Stimulated activated CD8-positive, alpha-beta memory T cell treated with anti-CD3 and anti-CD28 coated beads, Interleukin-15, amount 100 ng/mL, for 4 hours (primary cell): ENCODE results near the gene PAX5.

ENCODE experiments used
- DNase-seq, 2 donors: peaks; one replicate each; pipeline ENCODE4 v3.0.0-alpha.2; 2020; ENCODE audit warnings: low read depth in 2 of 2

PAX5 gene

DNA sequence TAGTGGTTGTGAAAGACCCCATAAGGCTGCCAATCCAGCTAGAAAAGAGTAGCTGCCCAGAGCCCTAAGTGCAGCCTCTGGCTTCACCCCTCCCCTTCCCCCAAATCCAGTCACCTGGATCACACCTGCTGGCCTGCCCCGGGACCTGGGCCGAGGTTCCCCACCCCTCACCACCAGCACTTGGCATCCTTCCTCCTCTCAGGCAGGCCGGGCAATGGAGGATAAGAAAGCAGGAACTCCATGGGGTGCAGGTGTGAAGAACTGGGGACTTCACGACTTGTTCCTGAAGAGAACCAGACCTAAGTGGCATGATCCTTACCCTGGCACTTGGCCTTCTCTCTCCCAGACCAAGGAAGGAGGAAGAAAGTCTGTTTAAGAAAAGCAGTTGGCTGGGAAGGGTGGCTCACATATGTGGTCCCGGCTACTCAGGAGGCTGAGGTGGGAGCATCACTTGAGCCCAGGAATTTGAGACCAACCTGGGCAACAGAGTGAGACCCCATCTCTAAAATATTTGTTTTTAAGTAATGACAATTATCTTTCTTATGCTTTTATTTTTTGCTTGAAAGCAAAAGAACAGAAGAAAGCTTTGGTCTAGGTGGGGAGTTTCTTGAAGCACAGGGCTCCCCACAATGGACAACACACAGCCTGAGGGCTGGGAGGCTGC is 131.1 kb downstream of the PAX5 start:
- no peak for DNase-seq

DNA sequence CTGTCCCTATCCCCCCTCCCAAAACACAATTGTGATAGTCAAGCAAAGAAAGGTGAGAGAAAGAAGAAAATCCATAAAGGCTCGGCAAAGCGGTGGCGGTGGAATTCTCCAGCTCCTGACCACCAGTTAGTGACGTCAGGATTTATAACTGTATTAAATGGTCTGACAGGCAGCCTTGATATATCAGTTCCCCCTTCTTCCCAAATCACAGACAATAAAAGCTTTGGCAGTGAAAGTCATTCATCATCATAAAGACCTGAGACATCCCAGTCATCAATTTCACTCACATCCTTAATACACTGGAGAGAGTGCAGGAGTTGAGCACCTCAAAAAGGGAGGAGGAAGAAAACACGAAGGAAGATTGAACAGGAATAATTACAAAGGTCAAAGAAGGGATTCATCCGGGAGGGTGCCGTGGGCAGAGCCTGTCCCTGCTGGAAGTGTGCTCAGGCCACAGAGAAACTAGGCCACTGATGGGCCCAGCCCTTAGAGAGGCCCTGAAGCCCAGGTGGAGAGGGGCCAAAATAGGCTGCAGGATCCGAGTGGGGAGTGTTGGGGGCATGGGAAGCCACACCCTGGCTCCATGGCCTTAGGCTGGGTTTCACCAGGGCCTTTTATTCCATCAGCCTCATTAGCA is 131.9 kb downstream of the PAX5 start:
- no peak for DNase-seq

DNA sequence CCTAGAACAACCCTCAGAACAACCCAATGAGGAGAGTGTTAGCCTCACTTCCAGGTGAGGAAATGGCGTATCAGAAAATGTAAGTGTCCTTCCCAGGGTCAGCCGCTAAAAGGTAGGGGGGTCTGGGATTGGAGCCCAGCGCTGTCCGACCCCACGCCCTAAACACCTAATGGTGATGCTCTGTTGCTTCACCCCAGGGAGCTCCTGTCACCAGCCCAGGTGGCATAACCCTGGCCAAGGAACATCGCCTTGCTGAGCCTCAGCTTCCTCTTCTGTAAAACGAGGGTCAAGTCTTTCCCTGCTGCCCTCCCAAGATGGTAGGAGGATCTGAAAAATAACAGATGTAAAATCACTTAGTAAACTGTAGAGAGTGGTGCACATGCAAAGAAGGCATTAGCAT is 132.5 kb downstream of the PAX5 start:
- no peak for DNase-seq

- DNase-seq = no peak
These were observed 133.2 kb downstream of the PAX5 start for GRCh38 chr9:36900856-36901220.

DNA sequence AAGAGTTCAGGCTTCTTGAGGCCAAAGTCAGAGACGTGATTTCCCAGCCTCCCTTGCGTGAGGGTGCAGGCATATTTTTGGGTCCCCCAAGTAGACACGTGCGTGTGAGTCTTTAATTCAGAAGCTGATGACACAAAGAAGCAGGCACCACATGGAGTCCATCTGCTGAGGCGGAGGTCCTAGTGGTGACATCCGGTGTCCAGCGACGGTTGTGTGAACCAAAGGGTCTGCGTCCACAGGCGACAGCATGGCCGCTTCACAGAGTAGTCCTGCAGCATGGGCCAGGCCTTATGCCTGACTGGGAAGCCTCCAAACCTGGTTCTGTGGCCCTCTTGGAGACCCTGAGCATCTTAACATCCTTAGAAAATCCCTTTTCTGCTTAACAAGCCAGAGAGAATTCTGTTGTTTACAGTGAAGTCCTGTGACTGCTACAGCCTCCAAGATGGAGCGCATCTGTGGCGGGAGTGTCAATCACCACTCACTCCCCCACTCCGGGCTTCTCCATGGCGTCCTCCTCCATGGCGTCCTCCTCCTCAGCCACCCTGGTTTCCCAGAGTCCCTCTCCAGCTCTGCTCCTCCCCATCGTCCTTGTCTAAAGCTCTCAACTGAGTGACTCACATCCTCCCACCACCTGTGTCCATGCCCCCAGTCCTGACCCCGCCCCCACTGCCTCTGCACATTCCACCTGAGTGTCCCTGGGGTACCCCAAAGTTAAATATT is 133.8 kb downstream of the PAX5 start:
- DNase-seq = no peak

- no peak for DNase-seq
These were observed 134.7 kb downstream of the PAX5 start for GRCh38 chr9:36899406-36899805.

DNA sequence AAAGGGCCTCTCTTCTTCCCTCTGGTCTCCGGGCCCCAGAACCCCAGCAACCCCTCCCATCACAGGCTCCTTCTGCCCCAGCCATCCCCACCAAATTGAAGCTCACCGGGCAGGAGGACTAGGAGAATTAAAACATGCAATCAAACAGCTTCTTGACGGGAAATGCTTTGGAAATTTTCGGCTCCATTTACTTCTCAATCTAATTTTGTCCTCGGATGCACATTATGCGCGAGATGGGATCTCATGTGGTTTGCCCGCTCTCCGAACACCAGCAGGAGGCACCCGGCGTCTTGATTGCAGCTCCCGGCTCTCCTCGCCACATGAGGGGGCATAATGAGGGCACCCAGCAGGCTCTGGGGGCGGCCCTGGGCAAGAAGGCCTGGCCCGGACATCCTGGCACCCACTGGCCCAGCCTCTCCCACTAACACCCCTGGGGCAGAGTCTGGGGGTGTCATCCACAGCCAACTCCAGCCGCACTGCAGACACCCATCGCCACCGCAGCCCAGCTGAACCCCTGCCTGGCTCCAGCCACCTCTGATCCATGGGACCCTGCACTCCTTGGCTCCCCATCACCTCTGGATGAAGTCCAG is 135.5 kb downstream of the PAX5 start:
- DNase-seq = no peak

- DNase-seq = no peak
These were observed 136.6 kb downstream of the PAX5 start for GRCh38 chr9:36897478-36897877.

GRCh38 chr9:36897019-36897418 is 137.0 kb downstream of the PAX5 start:
- DNase-seq = no peak

DNA sequence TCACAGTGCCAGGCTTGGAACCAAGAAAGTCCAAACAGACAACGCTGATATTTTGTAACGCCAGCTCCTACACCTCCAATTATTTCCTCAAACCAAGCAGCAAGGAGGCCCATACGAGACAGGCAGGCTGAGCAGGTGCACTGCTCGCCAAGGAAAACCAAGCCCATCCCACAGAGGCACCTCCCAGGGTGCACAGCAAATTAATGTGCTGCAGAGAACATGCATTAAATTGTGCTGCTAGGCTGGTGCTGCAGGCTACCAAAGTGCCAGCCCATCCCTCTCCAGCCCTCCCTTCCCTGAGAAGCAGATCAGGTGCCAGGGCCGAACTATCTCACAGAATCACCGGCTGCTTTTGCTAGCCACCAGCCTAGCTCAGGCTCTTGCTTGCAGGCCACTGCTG is 137.8 kb downstream of the PAX5 start:
- DNase-seq = no peak

DNA sequence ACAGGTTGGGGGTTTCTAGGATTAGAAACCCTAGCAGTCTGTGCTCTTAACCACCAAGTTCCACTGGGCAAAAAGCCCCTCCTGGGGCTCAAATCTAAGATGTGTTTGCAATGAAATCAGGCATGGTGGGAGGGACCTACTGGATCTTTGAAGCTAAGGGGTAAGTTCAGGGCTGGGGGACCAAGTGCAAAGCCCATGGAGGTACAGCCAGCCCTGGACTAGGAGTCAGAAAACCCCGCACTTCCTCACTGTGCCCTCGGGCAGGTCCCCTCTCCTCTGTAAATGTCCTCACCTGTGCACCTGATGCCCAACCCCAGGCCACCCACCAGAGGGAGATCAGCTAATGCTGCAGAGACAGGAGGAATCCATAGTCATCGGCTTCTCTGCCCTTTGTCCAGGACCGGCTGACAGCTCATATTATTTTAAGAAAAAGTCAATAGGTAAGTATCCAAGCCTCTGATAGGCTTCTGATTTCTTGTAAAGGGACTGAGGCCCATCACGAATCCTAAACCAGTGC is 138.3 kb downstream of the PAX5 start:
- no peak for DNase-seq

DNA sequence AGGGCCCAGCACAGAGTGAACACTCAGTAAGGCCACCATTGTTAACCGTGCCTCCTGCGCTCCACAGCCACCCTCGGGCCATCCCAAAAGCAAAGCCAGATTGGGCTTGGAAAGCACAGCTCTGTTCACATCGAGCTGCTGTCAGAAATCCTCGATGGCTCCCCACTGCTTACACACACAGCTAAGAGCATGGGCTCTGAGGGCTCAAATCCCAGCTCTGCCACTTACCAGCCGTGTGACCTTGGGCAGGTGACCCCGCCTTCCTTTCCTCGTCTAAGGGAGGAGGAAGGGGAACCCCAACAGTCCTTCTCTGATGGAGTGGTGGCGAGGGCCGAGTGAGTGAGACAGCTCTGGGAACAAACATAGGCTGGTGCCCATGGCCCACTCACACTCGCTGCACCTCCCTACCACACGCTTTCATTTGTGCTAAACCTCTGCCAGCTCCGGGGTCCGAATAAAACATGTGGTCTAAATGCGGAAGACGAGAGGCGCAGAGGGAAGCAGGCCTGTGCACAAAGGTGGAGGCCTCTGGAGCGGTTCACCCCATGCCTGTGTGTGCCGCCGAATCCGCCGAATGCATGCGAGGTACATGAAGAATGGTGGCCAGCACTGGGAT is 139.3 kb downstream of the PAX5 start:
- no peak for DNase-seq

DNA sequence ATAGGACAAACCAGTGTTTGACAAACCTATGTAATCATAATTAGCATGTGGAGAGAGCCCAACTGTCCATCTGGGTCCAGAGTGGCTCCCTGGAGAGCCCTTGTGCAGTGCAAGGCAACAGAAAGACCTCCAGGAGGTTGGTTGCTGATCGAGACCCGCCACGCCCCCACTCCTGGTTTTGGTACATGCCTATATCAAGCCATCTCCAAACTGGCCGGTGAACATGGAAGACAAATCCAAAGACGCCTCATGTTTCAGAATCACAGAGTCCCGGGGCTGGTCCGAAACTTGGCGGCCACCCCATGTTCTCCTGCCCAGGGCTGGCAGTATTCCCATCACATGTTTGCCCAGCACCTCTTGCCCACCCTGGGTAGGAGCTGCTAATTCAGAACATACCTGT is 140.2 kb downstream of the PAX5 start:
- DNase-seq = no peak

GRCh38 chr9:36893184-36893583 is 140.9 kb downstream of the PAX5 start:
- no peak for DNase-seq

- no peak for DNase-seq
These were observed 141.8 kb downstream of the PAX5 start for GRCh38 chr9:36892279-36892678.

GRCh38 chr9:36891341-36891811 is 142.7 kb downstream of the PAX5 start:
- DNase-seq = no peak

GRCh38 chr9:36889844-36890243 is 144.2 kb downstream of the PAX5 start:
- no peak for DNase-seq

GRCh38 chr9:36888551-36888950 is 145.5 kb downstream of the PAX5 start:
- DNase-seq = no peak

DNA sequence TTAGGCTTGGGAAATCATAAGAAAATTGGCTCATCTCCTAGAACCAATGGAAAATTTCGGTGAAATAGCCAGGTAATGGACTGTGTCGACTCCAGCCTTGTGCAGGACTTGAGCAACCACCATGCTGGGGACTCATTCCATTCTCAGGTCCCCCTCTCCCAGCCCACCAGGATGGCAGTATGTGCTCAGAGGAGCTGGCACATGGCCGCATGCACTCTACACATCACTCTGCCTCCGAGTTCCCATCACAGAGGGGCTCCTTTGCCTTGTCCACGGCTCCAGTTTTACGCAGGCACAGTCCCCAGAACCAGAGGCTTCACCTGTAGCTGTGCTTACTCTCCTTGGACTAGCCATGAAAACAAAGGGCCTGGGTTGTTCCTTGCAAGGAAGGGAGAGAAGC is 149.3 kb downstream of the PAX5 start:
- no peak for DNase-seq

GRCh38 chr9:36882594-36882993 is 151.5 kb downstream of the PAX5 start:
- DNase-seq = no peak

DNA sequence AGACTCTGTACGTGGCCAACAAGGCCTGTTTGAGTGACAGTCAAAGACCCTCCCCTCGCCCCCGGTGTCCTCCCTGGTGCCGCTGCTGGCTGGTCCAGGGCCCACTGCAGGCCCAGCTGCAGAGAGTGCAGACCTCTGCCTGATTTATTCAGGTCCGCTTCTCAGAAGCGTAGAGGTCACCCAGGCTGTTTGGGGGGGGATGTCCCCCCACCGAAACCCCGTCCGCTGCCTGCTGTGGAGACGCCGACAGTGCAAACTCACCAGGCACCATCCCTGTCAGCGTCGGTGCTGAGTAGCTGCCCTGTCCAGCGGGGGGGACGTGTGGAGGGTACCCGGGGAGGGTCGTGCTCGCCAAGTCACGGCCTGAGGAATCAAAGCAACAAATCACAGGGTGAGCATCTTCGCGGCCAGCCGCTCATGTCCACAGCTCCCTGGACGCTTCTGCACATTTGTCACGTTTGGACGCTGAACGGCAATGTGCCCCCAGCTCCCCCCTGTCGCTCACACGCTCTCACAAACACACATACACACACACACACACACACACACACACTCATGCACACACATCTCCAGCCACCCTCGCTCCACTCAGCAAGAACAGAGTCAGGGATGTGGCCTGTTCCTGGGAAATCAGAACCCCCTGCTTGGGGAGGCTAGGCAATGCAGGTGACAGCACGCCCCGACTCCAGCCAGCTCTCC is 152.2 kb downstream of the PAX5 start:
- no peak for DNase-seq
